ENCODE measurements around the gene CHSY3.

CHSY3 gene

DNA sequence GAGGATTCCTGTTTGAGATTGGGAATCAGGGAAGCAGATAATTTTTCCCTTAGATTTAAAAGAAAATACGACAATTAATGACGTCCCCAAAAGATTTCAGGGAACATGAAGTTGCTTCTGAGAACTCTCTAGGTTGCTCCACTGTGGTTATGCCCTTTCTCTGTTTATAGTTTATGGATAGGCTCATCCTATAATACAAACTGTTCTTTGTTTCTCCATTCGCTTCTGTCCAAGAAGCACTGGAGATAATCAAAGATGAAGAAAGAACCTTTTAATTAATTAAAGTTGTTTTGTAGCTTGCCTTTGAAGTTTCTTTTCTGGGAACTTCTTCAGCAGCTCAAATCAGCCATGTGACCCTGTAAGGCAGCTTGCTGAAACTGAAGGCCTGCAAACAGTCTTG lies 87.5 kb downstream of the CHSY3 start:
- H3K4me3 ChIP-seq (ENCODE audit: low read depth, low read length), result no peak overlapping the region
- no peaks in the 10 kb centered on the region for H3K36me3 ChIP-seq (replicated peaks)
- no peaks in the 10 kb centered on the region for H3K27me3 ChIP-seq (replicated peaks)
- H3K27ac ChIP-seq, result no peak overlapping the region
- in situ Hi-C loops (cut with HindIII; ENCODE audit: low pct_ligation_motif_present, low sequenced_read_pairs), result no loop called here
- TF ChIP-seq, protein P1, sequence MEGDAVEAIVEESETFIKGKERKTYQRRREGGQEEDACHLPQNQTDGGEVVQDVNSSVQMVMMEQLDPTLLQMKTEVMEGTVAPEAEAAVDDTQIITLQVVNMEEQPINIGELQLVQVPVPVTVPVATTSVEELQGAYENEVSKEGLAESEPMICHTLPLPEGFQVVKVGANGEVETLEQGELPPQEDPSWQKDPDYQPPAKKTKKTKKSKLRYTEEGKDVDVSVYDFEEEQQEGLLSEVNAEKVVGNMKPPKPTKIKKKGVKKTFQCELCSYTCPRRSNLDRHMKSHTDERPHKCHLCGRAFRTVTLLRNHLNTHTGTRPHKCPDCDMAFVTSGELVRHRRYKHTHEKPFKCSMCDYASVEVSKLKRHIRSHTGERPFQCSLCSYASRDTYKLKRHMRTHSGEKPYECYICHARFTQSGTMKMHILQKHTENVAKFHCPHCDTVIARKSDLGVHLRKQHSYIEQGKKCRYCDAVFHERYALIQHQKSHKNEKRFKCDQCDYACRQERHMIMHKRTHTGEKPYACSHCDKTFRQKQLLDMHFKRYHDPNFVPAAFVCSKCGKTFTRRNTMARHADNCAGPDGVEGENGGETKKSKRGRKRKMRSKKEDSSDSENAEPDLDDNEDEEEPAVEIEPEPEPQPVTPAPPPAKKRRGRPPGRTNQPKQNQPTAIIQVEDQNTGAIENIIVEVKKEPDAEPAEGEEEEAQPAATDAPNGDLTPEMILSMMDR (IDR thresholded peaks at IDR 0.05; ENCODE audit: low read depth, low read length, missing control alignments), result no peak
- DNase-seq, result no peak

DNA sequence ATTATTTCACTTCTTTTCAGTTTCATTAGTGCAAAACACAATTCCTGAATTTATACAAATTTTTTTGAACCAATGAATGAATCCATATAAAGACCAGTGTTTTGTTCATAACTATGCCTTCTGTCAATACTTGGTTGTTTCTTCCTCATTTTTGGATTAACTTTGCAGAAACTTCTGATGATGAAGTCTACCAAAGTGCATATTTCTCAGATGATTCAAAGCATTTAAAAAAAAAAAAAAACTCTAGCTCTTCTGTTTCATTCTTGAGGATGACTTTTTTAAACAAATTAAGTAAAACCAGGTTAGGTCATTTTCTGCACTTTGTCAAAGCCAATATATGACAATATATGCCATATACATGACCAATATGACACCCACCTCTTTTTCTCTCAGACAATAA lies 92.6 kb downstream of the CHSY3 start:
- in situ Hi-C loops (cut with HindIII; ENCODE audit: low pct_ligation_motif_present, low sequenced_read_pairs), result no loop called here
- TF ChIP-seq, protein P1 (IDR thresholded peaks at IDR 0.05; ENCODE audit: low read depth, low read length, missing control alignments), result no peak
- H3K36me3 ChIP-seq (replicated peaks), result no peaks in the 10 kb centered on the region
- peak overlapping the region; percentile 19 for H3K27ac ChIP-seq
- H3K4me3 ChIP-seq (ENCODE audit: low read depth, low read length), result no peak overlapping the region
- H3K27me3 ChIP-seq (replicated peaks), result no peaks in the 10 kb centered on the region
- no peak for DNase-seq

DNA sequence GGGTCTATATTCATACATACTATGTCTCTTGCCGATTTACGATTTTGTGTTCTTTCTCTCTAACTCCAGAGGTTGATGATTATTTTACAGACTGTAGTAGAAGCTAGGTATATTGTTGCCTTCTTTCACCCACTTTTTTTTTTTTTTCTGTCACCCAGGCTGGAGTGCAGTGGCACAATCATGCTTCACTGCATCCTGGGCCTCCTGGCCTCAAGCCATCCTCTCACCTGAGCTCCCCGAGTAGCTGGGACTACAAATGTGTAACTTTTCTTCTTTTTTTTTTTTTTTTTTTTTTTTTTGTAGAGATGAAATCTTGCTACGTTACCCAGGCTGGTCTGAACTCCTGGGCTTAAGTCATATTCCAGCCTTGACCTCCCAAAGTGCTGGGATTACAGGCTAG lies 96.2 kb downstream of the CHSY3 start:
- in situ Hi-C loops (cut with HindIII; ENCODE audit: low pct_ligation_motif_present, low sequenced_read_pairs), result no loop called here
- no peaks in the 10 kb centered on the region for H3K36me3 ChIP-seq (replicated peaks)
- no peak overlapping the region for H3K27ac ChIP-seq
- H3K4me3 ChIP-seq (ENCODE audit: low read depth, low read length), result no peak overlapping the region
- no peaks in the 10 kb centered on the region for H3K27me3 ChIP-seq (replicated peaks)
- no peak for DNase-seq
- TF ChIP-seq, protein P1 (IDR thresholded peaks at IDR 0.05; ENCODE audit: low read depth, low read length, missing control alignments), result no peak

DNA sequence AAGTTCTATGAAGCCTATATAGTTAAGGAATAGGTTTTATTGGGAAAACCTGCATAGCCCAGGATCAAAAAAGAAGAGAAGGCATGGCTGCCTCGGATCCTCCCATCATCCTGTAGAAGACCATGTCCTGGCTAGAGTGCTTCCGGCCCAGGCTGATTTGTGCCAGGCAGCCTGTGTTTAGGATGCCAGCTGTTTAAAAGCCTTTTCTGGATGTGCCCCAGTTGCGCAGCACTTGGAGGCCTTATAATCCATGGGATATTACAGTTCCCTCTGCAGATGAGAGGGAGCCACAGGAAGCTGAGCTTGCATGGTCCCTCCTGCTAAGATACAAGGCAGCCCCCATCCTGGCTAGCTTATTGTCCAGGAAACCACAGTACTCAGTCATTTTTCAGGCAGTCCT lies 97.9 kb downstream of the CHSY3 start:
- H3K36me3 ChIP-seq (replicated peaks), result no peaks in the 10 kb centered on the region
- no peak overlapping the region for H3K27ac ChIP-seq
- no peak for DNase-seq
- TF ChIP-seq, protein P1 (IDR thresholded peaks at IDR 0.05; ENCODE audit: low read depth, low read length, missing control alignments), result no peak
- no peak overlapping the region for H3K4me3 ChIP-seq (ENCODE audit: low read depth, low read length)
- H3K27me3 ChIP-seq (replicated peaks), result no peaks in the 10 kb centered on the region
- in situ Hi-C loops (cut with HindIII; ENCODE audit: low pct_ligation_motif_present, low sequenced_read_pairs), result no loop called here

DNA sequence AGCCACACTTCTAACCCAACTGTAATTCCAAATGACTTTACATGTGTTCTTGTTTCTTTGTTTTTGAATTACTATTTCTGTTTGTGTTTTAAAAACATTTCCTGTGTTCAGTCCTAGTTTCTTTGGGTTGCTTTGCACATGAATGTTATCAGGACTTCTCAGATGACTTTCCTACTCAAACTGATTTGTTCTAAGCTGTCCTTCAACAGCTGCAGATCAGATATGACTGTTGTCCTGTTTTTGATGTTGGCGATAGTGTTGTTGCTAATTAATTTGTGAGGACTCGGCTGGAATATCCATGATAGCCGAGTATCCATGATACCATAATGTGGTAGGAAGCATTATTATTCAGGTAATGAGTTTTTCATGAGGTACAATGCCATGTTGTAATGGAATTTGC lies 98.6 kb downstream of the CHSY3 start:
- Histone ChIP-seq H3K27ac (no peak overlapping the region), H3K4me3 (ENCODE audit: low read depth, low read length) (no peak overlapping the region), H3K27me3 (replicated peaks) (no peaks in the 10 kb centered on the region), H3K36me3 (replicated peaks) (no peaks in the 10 kb centered on the region)
- DNase-seq, result no peak
- in situ Hi-C loops (cut with HindIII; ENCODE audit: low pct_ligation_motif_present, low sequenced_read_pairs), result no loop called here
- TF ChIP-seq, protein P1 (IDR thresholded peaks at IDR 0.05; ENCODE audit: low read depth, low read length, missing control alignments), result no peak

DNA sequence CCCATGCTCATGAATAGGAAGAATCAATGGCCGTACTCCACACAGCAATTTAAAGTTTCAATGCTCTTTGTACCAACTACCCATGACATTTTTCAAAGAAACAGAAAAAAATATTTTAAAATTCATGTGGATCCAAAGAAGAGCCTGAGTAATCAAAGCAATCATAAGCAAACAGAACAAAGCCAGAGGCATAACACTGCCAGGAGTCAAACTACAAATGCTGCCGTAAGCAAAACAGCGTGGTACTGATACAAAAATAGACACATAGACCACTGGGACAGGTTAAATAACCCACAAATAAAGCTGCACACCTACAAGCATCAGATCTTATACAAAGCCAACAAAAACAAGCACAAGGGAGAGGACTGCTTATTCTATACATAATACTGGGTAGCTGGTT lies 107.7 kb downstream of the CHSY3 start:
- TF ChIP-seq, protein P1 (IDR thresholded peaks at IDR 0.05; ENCODE audit: low read depth, low read length, missing control alignments), result no peak
- in situ Hi-C loops (cut with HindIII; ENCODE audit: low pct_ligation_motif_present, low sequenced_read_pairs), result no loop called here
- no peak overlapping the region for H3K4me3 ChIP-seq (ENCODE audit: low read depth, low read length)
- no peaks in the 10 kb centered on the region for H3K27me3 ChIP-seq (replicated peaks)
- DNase-seq, result no peak
- no peaks in the 10 kb centered on the region for H3K36me3 ChIP-seq (replicated peaks)
- no peak overlapping the region for H3K27ac ChIP-seq
